Activated gamma-delta T cell (primary cell): Measurements from ENCODE around the gene CPT1A.

ENCODE experiments used
- DNase-seq: peaks from one replicate; lab custom pipeline; 2025; lab: John Stamatoyannopoulos, UW

Gene CPT1A

DNA sequence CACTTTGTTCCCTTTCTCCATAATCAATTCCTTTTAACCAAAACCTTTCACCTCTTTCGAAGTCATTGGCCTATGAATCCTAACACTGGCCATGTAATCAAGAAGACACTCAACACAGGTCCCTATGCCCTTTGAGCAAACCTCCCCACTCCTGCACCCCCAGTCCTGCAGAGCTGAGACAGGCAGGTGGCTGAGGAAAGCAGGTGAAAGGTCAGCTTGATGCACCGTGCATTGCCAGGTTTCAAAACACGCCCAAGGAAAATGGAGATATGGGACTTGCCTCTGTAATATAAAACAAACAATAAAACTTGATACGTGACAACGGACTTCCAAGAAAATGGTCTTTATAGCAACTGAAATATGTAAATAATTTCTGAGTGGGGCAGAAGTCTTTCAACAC lies 10.6 kb downstream of the CPT1A start:
- no peak for DNase-seq

DNA sequence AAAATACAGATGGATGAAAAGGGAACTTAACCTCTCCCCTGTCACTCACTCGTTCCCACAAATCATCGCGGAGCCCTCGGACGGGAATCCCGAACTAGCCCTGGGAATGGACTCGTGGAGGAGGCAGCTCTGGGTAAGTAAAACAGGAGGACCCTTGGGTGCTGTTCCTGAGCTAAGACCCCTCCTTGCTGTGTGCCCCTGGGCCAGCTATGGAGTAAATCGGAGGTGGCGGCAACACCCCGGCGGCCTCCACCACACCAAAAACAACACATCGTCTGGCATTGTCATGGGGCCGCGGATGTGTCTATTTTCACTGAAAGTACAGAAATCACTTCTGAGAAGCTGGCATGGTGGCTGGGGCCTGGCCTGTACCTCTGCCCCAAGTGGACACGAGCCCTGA lies 12.1 kb downstream of the CPT1A start:
- DNase-seq: no peak

DNA sequence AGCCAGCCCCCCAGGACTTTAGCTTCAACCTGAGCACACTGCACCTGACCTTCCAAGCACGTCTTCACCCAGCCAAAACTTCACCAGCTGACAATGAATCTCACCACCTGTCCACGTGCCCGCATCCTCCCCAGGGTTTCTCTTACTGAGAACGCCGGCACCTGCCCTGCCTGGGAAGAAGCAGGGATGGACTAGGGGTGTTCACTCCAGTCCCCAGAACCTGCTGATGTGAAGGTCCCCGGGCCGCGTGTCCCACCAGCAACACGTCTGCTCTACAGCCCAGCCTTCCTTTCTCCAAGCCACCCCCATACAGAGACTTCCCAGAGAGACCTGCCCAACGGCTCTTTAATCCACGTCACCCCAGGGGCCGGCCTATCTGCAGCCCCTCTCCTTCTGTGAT lies 12.8 kb downstream of the CPT1A start:
- DNase-seq: no peak

DNA sequence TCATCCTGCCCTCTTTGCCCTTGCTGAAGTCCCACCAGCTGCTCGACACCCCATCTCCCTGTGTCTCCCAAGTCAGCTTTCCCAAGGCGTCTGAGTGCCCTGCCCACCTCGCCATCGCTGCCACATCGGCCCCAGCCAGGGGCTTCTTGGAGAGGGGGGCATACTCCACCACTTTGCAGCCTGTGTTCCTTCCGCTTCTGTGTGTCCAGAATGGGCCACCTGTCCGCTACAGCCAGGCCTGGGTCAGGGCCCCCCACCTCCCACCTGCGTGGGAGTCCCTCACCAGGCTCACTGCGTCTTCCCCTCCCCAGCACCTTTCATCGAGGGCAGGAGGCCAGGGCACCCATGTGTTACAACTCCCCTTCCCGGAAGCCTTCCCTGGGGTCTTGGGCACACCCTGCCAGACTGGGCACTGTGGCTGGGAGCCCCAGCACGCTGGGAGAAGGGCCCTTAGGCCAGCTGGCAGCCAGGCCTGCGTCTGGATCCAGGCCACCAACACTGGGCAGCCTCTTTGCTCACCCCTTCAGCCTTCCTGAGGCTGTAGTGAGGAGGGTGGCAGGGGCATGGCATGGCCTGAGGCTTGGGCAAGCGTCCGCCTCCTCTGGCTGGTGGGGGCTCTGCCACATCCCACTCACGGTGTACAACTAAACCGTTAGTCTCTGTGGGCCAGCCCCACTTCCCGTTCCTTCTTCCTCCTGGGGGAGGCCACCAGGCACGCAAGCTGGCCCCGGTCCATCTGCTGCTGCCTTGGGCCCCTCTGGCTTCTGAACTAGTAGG lies 13.4 kb downstream of the CPT1A start:
- DNase-seq: no peak

DNA sequence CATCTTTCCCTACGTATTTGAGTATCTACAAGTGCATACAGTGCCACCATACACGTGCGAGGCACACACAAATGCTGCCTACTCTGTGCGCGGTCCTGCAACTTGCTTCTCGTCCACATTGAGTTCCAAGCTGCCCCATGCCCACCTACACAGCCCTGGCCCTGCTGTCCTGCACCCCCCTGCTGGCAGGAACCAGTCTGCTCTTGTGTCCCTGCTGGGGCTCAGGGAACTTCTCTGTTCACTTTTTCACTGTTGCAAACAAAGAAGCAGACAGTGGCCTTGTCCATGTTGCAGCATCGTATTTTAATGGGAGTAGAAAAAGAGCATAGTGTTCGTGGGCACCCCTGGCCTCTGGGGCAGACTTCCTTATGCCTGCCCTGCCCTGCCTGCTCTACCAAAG lies 14.0 kb downstream of the CPT1A start:
- DNase-seq: no peak

DNA sequence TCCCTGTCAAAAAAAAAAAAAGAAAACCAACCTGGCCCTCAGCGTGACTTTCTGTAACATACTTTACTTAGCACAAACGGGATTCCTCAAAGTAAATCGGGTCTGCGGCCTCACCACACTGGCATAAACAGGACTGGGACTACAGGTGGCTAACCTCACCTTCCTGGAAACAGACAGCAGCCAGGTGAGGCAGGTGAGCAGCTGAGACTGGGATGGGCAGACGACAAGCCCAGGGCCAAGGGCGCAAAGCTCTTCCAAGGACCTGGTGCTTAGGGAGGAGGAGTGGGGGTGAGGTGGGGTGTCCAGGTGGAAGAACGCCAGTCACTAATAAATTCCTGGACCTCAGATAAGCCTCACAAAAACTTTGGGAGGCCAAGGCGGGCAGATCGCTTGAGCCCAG lies 15.0 kb downstream of the CPT1A start:
- DNase-seq: no peak

DNA sequence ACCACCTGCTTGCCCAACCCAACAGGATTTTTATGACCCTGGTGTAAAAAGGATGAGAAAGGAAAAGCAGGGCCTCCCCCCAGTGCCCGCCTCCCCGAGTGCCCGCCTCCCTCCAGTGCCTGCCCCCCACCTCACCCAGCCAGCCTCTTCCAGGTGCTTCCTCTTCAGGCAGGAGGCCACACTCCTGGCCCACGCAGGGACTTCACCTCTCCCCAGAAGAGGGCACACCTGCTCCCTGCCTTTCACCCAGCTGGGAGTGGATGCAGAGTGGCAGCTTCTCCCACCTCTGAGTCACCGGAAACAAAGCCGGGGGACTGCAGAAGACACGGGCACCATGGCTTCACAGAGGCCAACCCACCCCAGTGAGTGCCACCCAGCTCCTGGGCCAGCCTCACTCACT lies 16.1 kb downstream of the CPT1A start:
- no peak for DNase-seq

DNA sequence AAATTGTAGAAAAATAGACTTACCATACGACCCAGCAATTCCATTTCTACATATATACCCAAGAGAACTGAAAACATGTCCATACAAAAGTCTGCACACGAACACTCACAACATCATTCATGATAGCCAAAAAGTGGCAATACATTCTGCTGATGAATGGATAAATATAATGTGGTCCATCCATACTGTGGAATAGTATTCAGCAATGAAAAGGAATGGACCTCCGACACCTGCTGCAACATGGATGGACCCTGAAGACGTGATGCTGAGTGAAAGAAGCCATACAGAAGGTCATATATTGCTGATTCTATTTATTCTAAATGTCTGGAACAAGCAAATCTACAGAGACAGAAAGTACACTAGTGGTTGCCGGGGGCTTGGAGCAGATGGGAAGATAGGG lies 19.2 kb downstream of the CPT1A start:
- no peak for DNase-seq

DNA sequence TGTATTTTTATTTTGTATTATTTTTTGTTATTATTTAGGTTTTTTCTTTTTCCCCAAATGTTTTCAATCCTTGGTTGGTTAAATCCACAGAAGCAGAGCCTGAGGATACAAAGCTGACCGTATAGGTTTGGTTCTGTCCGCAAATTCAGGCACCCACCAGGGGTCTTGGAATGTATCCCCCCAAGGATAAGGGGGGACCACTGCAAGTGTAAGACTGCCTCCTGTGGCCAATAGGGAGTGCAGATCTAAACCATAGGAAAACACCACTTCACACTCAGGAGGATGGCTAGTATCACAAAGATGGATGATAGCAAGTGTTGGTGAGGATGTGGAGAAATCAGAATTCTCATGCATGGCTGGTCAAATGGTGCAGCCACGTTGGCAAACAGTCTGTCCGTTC lies 20.0 kb downstream of the CPT1A start:
- no peak for DNase-seq

DNA sequence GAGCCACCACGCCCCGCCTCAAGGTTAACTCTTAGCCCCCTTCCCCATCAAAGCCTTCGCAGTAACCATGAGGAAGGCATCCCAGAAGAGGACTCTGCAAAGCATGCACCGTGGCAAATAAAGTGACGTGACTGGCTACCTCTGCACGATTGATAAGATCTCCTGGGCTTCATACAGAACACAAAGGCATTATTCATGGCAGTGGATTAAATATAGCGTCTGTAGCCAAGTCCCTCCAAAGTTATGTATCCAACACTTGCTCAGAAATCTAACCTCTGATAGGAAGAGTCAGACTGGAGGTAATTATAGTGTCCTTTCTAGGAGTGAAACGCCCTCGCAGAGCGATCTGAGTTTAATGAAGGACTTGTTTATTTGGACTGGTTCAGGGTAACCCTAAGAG lies 22.4 kb downstream of the CPT1A start:
- DNase-seq: no peak

DNA sequence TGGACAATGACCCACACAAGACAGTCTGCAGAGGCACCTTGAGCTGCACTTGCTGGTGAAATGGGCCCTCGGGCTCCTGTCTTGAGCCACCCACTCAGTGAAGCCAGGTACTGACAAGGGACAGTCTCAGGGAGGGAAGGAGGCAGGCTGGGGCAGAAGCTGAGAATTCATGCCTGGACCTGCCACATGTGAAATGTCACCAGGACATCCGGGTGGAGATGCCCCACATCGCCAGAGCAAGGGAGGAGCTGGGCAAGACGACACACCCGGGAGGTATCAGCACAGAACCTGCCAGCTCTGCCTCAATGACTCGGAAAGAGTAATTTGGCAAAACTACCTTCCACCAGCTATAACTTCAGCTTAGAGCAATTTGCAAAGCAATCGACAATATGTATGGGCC lies 23.5 kb downstream of the CPT1A start:
- no peak for DNase-seq

DNA sequence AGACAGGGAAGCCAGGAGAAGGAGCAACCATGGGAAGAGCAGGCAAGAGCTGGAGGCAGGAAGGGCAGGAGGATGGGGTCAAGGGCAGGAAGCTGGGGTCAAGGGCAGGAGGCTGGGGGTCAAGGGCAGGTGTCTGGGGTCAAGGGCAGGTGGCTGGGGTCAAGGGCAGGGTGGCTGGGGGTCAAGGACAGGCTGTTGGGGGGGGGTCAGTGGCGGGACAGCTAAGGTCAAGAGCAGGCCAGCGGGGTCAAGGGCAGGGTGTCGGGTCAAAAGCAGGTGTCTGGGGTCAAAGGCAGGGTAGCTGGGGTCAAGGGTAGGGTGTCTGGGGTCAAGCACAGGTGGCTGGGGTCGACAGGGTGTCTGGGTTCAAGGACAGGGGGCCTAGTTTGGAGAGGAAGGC lies 24.2 kb downstream of the CPT1A start:
- no peak for DNase-seq

DNA sequence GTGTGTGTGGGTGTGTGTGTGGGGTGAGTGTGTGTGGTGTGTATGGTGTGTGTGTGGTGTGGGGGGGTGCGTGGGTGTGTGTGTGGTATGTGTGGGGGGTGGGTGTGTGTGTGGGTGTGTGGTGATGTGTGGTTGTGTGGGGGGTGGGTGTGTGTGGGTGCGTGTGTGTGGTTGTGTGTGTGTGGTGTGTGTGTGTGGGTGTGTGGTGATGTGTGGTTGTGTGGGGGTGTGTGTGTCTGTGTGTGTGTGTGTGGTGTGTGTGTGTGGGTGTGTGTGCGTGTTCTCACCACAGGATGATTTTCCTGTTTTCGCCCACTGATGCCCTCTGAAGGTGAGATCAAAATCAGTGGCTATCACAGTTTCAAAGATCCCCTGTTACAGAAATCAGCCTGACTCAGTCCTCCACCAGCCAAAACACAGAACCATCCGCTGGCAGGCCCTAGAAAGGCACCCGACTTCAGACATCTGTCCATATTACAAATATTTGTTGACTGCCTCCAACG lies 24.7 kb downstream of the CPT1A start:
- no peak for DNase-seq

DNA sequence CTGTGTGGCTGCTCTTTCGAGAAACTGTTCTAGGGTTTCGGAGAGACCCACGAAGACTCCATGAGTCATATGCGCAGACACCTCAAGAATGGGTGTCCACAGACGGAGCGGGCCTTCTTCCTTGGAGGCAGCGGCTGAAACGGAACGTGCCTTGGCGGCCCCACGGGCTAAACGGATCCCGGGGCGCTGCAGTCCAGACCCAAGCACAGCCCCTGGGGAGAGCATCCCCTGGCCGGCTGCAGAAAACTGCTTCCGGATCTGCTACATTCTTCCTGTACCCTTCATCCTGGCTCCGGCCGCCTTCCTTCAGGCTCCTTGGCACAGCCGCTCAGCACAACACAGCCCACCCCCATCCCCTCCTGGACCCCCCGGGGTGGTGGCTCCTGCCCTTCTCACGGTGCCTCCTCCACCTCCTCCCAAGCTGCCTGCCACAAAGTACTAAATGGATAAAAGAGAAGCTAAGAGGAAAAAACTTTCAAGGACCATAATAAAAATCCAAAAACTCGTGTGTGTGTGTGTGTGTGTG lies 25.4 kb downstream of the CPT1A start:
- no peak for DNase-seq

DNA sequence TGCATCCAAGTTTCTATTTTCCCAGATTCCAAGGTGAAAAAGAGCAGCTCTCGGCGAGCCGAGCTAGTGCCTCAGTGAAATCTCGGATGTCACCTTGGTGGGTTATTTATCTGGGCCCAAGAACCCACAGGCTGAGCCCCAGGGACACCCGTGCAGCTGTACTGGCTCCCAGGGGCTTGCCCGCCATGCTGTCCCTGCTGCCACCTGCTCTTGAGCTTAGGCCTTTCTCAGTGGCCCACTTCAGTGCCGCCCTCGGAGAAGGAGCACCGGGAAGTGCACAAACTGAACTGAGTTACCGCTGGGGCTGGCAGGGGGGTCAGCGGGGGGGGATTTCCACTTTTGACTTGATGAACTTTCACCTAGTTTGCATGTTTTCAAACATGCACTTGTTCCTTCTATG lies 27.9 kb downstream of the CPT1A start:
- no peak for DNase-seq

DNA sequence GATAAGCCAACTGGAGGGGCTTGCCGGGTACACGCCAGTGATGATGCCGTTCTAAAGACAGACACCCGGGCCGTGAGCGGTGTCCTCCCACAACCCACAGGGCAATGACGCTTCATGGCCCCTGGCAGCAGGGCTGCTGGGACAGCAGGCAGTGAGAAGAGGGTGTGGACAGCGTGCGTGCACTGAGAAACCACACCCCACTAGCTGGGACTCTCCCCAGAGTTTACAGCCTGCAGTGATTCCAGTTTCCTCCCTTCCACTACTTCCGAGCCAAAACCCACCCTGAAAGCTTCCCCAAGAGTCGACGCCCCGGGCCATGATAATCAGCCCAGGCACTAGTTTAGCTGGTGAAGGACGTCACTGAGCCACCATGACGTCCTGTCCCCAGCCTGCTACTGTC lies 29.2 kb downstream of the CPT1A start:
- no peak for DNase-seq

DNA sequence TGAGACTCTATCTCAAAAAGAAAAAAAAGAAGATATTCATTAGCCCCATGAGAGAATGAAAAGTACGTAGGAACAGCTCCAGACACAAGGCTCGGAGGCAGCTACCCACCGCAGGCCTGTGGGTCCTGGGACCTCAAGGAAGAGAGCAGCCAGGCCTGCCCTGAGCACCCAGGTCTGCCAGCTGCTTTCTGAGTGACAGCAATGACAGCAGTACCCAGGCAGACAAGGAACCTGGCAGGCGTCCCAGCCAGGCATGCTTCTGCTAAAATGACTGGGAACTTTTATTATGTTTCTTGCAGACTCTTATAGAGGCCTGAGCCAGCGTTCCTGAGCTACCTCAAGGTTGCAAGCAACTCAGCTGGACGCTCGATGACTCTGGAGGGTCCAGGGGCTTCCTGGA lies 31.6 kb downstream of the CPT1A start:
- no peak for DNase-seq

DNA sequence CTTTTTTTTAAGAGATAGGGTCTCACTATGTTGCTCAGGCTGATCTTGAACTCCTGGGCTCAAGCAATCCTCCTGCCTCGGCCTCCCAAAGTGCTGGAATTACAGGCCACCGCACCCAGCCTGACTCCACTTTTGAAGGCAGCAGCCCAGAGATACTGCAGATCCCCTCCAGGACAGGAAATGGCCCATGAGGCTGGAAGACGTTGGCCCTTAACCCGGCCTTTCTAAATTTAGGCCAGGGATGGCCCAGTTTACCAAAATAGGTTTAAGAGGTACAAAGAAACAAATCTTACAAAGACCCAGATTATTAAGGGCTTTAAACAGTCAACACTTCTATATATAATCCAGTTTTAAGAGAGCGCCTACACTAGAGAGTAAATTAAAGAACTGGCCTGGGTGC lies 32.2 kb downstream of the CPT1A start:
- DNase-seq: no peak

DNA sequence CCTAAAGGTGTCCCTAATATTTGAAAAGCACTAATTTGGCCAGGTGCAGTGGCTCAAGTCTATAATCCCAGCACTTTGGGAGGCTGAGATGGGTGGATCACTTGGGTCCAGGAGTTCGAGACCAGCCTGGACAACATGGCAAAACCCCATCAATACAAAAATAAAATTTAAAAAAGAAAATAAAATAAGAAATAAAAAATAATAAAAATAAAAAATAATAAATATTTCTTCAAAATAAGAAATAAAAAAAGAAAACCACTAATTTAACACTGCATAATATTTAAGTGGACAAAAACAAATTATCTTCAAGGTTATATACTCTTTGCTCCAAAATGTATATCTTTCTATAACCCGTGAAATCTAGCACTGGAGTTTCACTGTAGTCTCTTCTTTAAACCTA lies 32.9 kb downstream of the CPT1A start:
- no peak for DNase-seq

DNA sequence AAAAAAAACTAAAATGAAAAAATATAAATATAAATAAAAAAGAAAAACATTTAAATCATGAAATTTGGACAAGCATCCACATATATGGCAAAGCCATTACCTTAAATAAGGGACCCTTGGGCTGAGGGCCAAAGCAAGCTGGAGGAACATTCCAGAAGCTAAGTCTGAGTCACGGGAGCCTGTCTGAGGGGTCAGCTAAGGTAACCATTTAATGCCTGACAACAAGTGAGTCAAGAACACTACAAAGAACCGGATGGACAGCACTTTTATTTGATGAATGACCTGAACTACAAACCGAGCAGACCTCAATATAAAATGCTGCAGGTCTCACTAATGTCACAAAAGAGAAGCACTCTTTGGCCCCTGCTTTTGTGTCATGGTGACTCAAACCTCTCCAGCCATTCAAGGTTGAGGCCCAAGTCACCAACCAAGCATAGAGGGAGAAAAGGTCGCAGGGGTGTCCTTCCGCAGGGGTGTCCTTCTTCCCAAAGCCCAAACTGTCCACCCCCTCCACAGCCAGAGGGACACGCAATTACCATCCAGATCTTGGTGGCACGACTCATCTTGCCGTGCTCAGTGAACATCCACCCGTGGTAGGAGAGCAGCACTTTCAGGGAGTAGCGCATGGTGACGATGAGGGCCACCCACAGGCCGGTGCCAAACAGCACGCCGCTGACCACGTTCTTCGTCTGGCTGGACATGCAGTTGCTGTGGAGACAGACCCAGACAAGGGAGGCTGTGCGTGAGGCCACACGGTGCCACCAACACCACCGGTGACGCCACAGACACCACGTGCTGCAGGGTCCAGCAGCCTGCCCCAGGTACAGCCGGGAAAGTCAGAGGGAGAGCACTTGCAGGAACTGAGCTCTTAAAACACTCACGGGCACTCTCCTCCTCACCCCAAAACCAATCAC lies 34.5 kb downstream of the CPT1A start:
- no peak for DNase-seq

DNA sequence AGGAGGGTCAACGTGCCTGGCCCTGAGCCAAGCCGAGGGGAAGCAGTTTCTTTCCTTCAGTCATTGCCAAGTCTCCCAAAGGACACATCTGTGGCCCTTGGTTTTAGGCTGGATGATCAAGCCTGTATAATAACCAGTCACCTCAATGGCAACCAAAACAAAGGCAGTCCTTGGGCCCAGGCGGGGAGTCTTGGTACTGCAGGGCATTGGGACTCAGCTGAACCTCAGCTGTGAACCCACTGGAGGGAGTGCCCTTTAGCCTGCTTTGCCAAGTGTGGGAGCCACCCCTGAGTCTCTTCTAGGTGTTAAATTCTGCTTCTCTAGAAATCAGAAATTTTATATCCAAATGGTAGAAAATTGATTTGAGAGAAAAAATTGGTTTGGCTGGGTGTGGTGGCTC lies 36.9 kb downstream of the CPT1A start:
- no peak for DNase-seq

DNA sequence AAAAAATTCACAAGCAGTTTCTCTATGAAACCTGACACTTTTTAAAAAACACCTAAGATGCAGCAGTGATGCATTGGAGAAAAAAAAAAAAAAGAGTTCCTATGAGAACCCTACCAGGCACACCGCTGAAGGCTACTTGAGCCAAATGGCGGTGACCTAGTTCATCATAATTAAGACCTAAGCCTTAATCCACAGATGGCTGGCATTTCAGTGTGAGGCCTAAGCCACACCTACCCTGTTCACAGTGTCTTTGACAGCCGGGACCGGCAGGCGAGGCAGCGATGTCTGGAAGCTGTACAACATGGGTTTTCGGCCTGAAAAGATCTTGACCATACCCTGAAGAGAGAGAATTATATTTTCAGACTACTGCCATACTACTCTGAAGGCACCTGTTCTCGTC lies 38.0 kb downstream of the CPT1A start:
- DNase-seq: no peak

DNA sequence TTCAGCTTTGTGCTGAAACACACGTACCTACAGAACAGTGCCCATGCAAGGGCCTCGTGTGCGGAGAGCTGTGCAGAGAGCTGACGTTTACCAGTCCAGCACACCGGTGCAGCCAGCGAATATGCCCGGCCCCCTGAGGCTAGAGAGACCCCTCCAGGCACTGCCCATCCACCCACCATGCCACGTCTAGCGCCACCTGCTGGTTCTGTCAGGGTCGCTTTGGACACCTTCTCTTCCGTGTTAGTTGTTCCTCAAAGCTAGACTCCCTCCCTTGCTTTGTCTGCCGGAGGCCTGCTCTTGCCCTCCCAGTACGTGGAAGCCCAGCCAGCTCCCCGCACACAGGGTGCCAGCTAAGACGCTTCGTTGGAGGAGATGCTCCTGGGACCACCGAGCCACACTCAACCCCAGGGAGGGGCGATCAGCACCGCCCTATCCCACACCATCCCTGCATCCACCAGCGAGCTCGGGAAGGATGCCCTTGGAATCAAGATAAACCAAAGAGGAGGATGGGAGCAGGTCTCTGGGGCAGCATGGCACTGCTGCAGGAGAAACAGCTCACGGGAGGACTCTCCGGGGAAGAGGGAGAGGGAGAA lies 43.4 kb downstream of the CPT1A start:
- no peak for DNase-seq
